NCI-H2107 treated with DMSO at 0.1 percent for 48 hours (cell line): ENCODE results near the gene GJD2.

Source experiments
- DNase-seq: peaks from one replicate; lab custom pipeline; 2025; ENCODE audit not compliant: unreplicated experiment; lab: John Stamatoyannopoulos, UW

GJD2 gene

DNA sequence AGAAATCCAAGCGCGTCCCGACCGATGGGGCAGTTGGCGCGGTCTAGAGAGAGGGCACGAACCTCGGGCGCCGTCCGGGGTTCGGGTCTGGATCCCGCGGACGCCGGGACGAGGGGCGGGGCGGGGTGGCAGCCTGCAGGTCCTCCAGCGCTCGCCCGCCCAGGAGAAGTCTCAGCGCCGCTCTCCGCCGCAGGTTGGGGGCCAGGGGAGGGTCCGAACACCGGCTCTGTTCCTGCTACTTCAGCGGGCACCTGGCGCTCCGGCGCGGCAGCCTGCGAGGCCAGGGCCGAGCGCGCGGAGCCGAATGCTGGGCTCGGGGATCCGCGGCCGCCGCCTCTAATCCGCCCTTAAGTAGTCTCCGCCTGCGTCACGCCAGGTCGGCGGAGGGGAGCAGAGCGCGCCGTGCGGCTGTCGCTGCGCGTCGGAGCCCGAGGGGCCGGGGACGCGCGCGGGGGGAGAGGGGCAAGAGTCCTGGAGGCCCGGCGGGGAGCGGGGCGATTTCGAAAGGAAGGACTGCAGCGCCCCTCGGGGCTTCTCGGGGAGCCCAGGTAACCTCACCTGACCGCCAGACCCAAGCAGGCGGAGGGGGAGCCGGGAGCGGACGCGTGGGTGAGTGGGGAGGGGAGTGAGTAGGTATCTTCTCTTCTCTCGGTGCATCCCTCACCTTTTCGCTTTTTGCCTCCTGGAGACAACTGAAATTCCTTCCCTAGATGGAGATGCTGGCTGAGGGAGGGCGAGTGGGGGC lies at the start of gene GJD2:
TSS of gene GJD2 (minus strand) at position 325 of the 745 bp plus-strand sequence. CDS start 510 bp downstream, outside the sequence.
- DNase-seq, result no peak

DNA sequence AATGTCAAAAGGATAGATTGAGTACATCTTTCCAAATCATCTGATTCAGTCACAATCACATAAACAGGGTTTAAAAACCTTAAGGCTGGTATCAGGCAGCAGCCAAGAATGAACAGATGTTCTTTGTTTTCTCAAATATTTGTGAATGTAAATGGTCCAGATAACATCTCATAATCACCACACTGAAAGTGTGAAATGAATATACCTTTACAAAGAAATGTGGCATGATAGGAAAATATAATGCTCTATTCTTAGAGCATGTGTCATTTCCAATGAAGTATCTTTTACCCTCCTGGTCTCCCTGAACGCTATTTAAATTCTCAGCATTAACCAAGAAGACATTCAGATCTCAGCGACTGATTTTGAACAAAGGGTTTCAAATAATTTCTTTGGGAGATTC lies 49.3 kb upstream of the GJD2 start:
- no peak for DNase-seq

DNA sequence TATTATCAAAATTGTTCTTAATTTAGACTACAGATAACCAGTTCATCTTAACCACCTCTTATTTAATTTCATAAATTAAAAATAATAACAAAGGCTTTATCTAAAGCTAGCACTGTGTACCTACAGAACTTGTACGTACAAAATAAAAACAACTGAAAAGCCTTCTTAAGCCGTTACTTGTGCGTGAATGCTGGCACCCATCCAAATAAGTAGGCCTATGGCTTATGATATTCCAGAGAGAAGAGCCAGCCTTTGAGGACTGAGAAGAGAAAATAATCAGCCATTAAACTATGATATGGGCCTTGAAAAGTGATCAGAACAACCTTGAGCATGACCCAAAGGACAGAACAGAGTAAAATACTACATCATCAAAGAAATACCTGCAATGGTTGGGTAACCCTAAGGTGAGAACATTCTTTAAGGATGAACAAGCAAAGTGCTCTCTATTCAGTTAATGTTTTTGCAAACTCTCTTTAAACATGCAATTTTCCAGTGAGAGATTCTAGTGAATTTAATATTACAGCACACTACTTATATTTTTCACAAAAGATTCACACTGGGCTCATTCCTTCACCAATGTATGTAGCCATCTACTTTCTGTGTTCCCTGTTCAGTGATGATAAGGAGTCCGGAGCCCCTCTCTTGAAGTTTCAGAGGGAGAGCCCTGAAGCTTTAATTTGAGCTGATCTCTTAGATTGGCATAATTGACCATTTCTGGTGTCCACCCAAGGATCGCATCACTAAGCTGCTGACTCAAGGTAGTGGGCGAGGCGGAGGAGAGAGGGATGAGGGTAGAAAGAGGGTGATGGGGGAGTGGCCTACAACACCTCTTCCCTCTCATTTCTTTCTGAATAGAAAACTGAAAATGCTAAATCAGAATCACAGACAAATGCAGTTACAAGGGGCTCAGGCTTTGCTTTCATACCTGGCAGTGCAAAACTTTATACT lies 48.3 kb upstream of the GJD2 start:
- DNase-seq, result no peak

DNA sequence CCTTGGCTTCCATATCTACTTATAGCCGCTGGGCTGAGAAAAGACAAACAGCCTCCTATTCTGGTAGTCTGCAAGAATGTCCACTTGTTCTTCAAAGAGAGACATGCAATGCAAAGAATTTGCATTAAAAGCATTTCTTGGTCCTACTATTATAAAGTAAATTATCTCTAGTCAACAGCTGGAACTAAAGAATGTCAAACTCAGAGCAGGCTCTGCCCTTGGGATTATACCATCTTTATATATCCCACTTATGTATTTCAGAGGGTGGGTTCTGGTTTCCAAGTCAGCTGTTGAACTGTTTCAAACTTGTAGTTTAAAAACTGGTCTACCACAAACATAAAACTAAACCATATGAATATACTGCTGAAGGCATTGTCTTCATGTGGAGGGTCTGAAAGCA lies 47.6 kb upstream of the GJD2 start:
- no peak for DNase-seq

DNA sequence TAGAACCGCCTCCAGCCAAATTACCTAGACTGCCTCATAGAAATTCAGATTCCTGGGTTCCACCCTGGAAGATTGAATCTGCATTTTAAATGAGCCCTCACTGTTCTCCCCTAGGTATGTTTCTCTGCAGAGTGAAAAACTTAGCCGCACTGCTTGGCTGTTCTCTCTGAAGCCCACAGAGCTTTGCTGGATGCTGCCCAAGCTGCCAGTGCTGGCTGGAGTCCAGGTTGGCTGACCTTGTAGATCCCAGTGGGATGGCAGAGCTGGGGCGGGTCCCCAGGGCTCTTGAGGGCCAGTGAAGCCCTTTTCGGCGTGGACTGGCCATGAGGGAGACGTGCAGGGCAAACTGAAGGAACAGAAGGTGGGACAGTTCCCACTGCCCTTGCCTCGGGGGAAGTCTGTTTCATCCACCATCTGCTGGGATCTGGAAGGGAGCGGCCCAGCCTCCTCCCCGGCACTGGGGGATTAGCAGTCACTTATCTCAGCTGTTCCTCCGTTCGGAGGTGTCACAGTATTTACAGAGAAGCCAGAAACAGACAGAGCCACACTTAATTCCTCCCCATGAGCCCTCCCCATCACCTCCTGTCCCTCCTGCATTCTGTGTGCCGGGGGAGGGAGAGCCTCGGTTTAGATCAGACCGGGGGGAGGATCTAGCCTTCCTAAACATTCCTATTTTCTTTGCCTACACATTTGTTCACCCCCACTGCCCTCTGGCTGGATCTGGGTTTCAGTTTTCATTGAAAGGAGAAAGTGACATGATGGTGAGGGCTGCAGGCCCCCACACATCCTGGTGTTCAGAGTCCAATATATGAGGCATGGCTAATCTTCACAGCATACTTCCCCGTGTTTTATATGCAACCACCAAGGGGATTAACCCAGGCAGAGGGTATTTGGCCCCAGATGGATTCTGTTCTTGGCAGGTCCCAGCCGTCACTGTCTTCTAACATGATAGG lies 44.6 kb upstream of the GJD2 start:
- no peak for DNase-seq

DNA sequence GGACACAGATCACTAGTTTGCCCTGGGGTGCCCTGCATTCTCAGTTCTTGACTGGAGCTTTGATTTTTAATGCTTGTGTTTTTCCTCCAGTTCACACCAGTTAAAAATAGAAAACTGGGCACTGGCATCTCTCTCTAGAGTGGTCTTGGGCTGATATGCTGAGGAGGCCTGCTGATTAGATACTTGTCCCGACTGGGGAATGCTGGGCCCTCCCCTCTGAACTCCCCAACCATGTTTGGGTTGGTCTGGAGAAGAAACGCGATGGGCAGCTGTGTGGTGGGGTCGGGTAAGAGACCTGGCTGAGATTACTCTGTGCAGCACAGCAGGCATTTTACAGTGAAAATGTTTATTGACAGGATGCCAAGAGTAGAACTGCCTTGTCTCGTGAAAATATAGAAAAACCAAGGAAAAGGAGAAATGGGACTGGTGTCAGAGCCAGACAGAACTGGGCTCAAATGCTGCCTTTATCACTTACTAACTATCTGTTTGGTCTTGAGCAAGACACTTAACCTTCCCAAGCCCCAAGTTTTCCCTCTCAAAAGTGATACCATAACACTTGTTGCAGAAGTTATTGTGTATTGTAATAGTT lies 42.1 kb upstream of the GJD2 start:
- no peak for DNase-seq

DNA sequence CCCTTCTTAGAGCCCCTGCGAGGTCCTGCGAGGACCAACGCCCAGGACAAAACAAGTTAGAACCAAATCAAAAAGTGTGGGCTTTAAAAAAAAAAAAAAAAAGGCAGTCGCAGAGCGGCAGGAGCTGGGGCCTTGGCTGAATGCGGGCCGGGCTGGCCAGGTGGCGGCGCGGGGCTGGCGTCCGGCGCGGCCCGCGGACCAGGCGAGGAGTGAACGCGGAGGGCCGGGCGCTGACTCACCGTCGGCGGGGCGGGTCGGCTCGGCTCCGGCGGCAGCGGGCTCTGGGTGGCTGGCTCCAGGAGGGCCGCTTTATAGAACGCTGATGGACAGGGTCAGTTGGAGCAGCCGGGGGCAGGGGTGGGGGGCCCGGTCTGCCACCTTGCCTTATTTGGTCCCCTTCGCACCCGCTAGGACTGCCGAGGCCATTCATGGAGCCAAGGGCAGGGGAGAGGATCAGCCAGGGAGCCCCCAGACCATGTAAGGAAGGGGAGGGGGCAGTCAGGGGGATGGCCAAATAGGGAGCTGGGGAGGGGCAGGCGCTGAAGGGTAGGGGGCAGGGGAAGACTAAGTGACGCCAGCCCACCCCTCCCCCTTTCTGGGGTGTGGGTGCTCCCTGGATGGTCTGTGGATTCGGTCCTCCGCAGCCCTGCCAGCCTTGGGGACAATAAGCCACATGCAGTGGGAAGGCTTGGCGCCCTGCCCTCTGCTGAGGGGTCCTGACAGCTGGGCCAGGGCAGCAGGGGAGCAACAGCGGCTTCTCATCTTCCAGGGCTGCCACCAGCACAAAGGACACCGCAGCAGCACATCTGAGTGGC lies 40.7 kb upstream of the GJD2 start, which contains the start of gene ACTC1:
TSS of gene ACTC1 (minus strand) at position 283 of the 815 bp plus-strand sequence. CDS start 741 bp downstream, outside the sequence.
- no peak for DNase-seq

DNA sequence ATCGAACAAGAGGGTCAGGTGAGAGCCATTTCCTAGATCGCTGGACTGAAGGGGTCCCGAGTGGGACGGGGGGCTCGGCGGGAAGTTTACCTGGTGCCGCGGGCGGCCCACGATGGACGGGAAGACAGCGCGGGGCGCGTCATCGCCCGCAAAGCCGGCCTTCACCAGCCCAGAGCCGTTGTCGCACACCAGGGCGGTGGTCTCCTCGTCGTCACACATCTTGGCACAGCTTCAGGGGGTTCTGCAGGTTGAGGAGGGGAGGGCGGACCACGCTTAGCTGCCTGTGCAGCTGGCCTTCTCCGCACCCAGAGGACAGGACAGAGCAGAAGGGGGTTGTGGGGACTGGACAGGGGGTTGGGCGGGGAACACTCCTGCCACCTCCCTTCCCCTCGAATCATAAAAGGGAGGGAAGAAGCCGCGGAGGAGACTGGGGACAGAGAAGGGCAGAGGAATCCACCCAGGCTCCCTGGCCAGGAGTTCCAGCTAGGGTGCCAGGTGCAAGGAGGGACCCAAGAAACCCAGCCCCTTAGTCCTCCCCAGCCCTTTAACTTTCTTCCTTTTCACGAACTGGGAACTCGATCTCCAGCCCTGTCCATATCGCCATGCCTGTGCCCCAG lies 39.9 kb upstream of the GJD2 start:
- DNase-seq, result no peak

DNA sequence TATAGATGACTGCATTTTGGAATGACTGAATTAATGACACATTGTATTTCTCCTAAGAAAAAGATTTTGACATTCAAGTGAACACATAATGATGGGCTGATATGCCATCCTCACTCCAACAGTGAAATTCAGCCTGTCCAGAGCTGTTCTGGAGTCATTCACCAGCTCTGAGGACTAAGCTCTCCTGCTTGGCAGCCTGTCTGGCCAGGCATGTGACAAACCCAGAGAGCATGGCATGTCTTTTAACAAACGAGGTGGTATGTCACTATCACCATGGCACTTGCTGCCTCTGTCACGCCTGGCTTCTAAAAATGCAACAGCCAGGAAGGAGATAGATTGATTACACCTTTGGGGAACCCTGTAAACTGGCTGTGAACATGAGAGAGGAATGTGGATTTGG lies 39.1 kb upstream of the GJD2 start:
- no peak for DNase-seq

DNA sequence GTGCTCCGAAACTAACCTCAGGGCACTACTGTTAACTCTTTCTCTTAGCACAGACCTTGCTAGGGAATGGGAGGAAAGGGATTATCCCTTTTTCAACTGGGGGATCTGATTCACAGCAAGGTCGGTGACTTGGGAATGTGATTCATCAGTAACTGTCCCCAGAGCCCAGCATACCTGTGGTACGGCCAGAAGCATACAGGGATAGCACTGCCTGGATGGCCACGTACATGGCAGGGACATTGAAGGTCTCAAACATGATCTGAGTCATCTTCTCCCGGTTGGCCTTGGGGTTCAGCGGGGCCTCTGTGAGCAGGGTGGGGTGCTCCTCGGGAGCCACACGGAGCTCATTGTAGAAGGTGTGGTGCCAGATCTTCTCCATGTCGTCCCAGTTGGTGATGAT lies 38.3 kb upstream of the GJD2 start:
- DNase-seq, result no peak

DNA sequence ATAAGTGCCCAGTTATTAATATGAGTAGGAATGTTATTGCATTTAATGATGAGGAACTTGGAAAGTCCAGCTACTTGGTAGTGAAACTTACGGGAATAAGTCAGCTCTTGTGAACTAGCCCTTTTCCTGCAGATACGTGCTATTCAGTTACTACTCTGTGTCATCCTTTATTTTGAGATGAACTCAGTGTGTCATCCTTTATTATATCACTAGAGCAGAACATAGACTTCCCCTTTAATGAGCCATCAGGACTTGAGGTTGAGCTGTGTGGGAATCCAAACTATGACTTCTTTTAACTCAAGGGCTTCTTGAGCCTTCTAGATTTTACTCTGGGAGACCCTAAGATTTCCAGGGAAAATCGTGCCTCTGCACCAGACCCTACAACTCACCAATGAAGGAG lies 36.9 kb upstream of the GJD2 start:
- DNase-seq, result no peak

DNA sequence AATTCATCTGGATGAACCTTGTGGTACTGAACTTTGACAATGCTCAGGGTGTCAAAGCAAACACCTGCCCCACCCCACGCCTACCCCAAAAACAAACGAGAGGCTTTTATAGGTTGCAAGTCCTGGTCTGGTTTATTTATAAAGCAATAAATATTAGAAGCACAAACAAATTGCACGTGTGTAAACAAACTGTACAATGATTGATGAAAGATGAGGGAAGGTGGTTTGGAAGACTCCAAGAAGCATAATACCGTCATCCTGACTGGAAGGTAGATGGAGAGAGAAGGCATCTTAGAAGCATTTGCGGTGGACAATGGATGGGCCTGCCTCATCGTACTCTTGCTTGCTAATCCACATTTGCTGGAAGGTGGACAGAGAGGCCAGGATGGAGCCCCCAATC lies 35.3 kb upstream of the GJD2 start:
- DNase-seq, result no peak

DNA sequence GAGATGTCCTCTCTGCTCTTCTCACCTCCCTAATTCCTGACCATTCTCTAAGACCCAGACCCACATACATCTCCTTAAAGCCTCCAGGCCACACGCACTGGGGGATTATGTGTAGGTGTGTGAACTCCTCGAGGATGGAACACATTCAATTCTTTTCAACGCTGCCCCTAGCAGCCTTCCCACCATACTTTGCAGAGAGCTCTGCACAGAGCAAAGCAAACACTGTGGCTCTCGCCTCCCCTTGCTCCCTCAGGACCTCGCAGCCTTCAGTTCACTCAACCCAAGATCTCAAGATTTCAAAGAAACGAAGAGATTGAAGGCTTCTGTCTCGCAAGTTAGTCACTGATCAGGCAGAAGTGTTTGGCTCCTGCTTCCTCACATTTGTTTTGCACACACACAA lies 34.5 kb upstream of the GJD2 start:
- no peak for DNase-seq

DNA sequence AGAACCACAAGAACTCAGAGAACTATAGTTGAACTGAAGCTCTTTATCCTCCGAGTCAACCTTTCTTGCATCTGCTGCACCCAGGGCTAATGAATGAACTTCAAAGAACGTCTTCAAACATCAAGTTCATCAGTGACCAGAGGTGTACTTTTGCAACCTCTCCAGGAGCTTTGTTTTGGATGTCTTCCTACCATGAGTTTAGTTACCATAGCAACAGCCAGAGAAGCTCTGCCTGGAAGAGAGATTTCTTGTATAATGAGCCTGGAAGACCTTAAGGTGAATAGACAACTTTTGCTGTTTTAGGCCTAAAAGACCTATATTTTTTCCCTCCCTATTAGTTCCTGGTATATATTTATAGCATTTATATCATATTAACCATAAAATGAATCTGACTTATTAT lies 31.4 kb upstream of the GJD2 start:
- no peak for DNase-seq

DNA sequence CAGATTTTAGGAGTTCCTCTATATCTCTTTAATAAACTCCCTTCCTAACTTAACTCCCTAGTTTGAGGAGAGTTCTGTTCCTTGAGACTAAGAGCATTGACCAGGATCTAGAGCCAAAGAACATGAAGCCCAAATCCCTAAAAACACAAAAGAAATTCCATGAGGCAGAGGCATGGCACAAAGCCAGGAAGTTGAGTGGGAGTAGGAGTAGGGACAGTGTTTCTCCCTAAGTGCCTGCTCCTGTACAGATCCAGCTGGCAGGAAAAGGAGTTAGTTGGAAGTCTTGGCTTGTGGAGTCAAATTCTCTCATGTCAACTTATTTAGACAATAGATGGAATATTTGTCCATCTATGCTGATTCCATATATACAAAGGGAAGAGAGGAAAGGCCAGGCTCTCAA lies 29.2 kb upstream of the GJD2 start:
- no peak for DNase-seq

DNA sequence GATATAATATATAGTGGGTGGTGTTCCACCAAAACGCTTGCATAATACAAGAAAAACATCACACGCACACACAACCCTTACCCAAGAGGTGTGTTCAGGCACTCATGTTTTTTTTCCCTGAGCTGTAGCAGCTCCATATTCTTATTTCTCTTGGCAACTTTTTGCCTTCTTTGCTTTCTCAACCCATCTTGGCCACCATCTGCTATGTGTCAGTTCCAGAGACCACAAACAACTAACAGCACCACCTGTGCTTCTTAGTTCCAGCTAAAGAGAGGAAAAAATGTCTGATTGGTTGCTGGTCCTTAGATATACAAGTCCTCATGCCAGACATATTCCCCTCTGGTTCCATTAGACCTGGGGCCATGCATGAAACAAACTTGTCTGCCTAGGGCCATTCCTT lies 28.6 kb upstream of the GJD2 start:
- no peak for DNase-seq

DNA sequence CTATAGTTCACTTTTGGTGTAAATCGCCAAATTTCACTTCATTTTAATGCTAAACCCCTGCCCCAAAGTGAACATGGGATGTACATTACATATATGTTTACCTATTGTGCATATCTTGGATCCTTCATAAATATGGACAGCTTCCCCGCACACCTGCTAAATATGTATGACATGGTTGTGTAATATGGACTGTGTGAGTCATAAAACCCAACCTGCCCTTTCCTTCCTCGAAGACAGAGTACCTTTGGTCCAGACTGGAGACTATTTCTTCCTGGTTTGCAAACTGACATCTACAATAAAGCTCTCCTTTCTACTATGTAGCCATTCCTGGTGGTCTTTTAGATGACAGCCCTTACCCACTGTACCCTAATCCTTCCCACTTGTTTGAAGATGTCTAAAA lies 28.1 kb upstream of the GJD2 start:
- no peak for DNase-seq

DNA sequence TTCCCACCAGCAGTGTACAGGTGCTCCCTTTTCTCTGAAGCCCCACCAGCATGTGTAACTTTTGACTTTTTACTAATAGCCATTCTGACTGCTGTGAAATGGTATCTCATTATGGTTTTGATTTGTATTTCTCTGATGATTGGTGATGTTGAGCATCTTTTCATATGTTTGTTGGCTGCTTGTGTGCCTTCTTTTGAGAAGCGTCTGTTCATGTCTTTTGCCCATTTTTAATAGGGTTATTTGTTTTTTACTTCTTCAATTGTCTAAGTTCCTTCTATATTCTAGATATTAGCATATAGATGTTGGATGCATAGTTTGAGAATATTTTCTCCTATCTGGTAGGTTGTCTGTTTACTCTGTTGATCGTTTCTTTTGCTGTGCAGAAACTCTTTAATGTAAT lies 25.9 kb upstream of the GJD2 start:
- no peak for DNase-seq

DNA sequence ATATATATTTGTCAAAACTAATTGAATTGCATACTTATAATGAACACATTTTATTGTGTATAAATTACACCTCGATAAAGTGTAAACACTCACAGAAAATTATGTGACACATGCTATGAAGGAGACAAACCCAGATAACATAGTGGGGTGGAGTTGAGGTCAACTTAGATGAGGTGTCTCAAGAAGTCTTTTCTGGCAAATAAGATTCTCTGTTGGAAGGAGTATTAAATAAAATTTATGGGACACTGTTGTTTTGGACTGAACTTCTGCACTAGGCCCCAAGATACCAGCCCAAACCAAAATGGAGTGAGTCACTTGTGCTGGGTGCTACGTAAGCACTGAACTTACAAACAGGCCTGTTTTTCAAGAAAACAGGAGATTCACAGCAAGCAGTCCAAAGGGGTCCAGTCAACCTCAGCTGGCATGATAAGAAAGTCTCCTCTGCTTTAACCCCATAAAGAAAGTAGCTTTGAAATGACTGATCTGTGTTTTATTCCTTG lies 21.9 kb upstream of the GJD2 start:
- no peak for DNase-seq
